GM12891 (cell line): Measurements from ENCODE around the gene STRC.
"Not testable (repeated sequence)": the region's sequence is repeated elsewhere in the genome, so short reads cannot be mapped to it uniquely, and the experiment has no call there.

Experiments used
- DNase-seq: peaks from one replicate; pipeline ENCODE4 v3.0.0; 2011; ENCODE audit warnings: low spot score; ENCODE audit not compliant: insufficient read length
- FAIRE-seq: peaks from 2 replicates; lab custom pipeline; 2011; peaks lifted over from hg19 to GRCh38; lab: Jason Lieb, UNC
- PAX5 ChIP-seq: IDR thresholded peaks from 2 replicates; pipeline ENCODE4 v1.6.1; 2011; ENCODE audit warnings: low read length, moderate library complexity, mild to moderate bottlenecking; ENCODE audit not compliant: insufficient read depth, severe bottlenecking
- POLR2A ChIP-seq: IDR thresholded peaks from 2 replicates; pipeline ENCODE4 v1.6.1; 2011; ENCODE audit warnings: low read depth, low read length, control low read depth
- POLR2AphosphoS5 ChIP-seq: IDR thresholded peaks from 2 replicates; pipeline ENCODE4 v1.6.1; 2011; ENCODE audit warnings: low read depth, low read length, control low read depth
- POU2F2 ChIP-seq: IDR thresholded peaks from 2 replicates; pipeline ENCODE4 v1.6.1; 2011; ENCODE audit warnings: low read depth, mild to moderate bottlenecking, control low read depth, low read length, moderate library complexity
- SPI1 ChIP-seq: IDR thresholded peaks from 2 replicates; pipeline ENCODE4 v1.6.1; 2011; ENCODE audit warnings: low read depth, low read length, control low read depth
- TAF1 ChIP-seq: IDR thresholded peaks from 2 replicates; pipeline ENCODE4 v1.6.1; 2011; ENCODE audit warnings: low read depth, low read length, control low read depth

The STRC gene

DNA sequence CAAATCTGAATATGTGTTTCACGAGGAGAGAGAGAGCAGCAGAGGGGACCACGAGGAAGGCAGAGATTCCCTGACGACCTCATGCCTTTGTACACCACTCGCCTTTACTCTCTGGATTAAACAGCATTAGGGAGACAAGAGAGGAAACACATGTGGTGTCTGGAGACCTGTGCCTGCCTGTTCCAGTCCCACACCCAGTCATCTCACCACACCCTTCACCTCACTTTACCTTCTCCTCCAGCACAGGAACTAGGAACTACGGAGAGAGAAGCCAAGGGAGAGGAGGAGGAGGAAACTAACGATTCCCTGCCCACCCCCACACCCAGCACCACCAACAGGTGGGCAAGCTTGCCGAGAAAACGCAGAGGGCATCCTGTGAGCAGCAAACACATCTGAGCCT lies 25.8 kb downstream of the STRC start:
- DNase-seq, FAIRE-seq: not testable (repeated sequence)

GRCh38 chr15:43589778-43590466 lies 28.7 kb downstream of the STRC start, which contains the start of gene PPIP5K1:
Gene PPIP5K1 (minus strand): TSS chr15:43590208. CDS start chr15:43584504, 5,704 bp downstream.
- not testable (repeated sequence) for DNase-seq
- FAIRE-seq, result peak; percentile 100

- DNase-seq, FAIRE-seq: not testable (repeated sequence)
These were observed 44.0 kb downstream of the STRC start for GRCh38 chr15:43574607-43575006.

DNA sequence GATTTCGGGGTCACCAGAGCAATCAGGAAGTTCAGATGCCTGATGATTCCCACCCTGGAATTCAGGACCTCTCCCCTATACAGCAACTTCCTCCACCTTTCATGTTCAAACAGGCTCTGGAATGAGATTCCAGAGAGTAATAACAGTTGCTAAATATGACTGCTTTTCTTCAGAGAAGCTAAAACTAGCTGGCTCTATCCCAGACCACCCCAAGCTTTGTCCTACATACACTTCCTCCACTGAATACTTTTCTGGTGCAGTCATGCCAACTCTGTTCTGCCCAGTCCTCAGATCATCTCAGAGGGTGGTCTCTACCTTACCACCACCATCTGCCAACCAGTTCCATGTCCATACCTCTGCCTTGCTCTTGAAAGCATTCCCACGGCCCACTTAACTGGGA lies 52.0 kb downstream of the STRC start:
- FAIRE-seq, DNase-seq: not testable (repeated sequence)

DNA sequence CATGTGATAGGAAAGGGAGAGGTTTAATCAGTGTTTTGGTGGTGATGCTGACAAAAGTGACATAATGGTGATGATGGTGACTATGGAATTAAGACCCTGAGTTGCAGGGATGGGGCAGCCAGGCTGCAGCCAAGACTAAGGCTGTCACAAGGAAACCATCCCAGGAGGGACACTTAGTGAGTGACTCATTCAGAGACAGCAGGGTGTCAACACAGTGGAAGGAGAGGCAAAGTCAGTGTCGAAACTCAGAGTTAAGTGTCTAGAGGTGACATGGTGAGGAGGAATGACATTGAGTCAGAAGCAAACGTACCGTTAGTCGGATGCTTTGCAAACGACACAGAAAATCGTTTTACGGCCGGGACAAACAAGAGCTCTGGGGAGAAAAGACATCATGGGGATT lies 54.8 kb downstream of the STRC start:
- not testable (repeated sequence) for DNase-seq
- peak; percentile 57 for FAIRE-seq

- DNase-seq, FAIRE-seq: not testable (repeated sequence)
These were observed 55.8 kb downstream of the STRC start for GRCh38 chr15:43562753-43563152.

- TF ChIP-seq POLR2A (no peak), POU2F2 (no peak), PAX5 (no peak), SPI1 (no peak), POLR2AphosphoS5 (no peak), TAF1 (no peak)
- FAIRE-seq (no peak), DNase-seq (no peak)
These were observed 65.6 kb downstream of the STRC start for GRCh38 chr15:43552986-43553385.

GRCh38 chr15:43552256-43552655 lies 66.3 kb downstream of the STRC start:
- DNase-seq (no peak), FAIRE-seq (no peak)
- no peak for TF ChIP-seq TAF1
- no peak for TF ChIP-seq PAX5
- TF ChIP-seq POLR2AphosphoS5, result no peak
- TF ChIP-seq SPI1, result no peak
- no peak for TF ChIP-seq POU2F2
- no peak for TF ChIP-seq POLR2A

GRCh38 chr15:43550527-43551363 lies 67.9 kb downstream of the STRC start:
- no peak for TF ChIP-seq POLR2AphosphoS5
- no peak for TF ChIP-seq SPI1
- TF ChIP-seq TAF1, result no peak
- TF ChIP-seq POU2F2, result no peak
- TF ChIP-seq PAX5, result no peak
- TF ChIP-seq POLR2A, result no peak
- DNase-seq (no peak), FAIRE-seq (no peak)
